OCI-LY7 (cell line): ENCODE data around the gene INTS1.

Experiments used
- EZH2phosphoT487 ChIP-seq: fragments of 200-600 bp; sonication (generic); IDR thresholded peaks from 2 replicates; pipeline ENCODE4 v1.6.1; 2018; ENCODE audit warnings: low read depth, borderline replicate concordance, mild to moderate bottlenecking, mixed run types, antibody characterized with exemption, low read length, moderate library complexity, mixed read lengths
- TF ChIP-seq, protein P1 (sequence below): fragments of 200-600 bp; sonication (generic); conservative IDR thresholded peaks from 2 replicates; pipeline ENCODE4 v1.5.1; 2014; ENCODE audit warnings: mild to moderate bottlenecking, antibody characterized with exemption, low read length, moderate library complexity, mixed read lengths

GRCh38 chr7:1470901-1471300 lies 33.3 kb downstream of the INTS1 start:
- TF ChIP-seq, protein P1, sequence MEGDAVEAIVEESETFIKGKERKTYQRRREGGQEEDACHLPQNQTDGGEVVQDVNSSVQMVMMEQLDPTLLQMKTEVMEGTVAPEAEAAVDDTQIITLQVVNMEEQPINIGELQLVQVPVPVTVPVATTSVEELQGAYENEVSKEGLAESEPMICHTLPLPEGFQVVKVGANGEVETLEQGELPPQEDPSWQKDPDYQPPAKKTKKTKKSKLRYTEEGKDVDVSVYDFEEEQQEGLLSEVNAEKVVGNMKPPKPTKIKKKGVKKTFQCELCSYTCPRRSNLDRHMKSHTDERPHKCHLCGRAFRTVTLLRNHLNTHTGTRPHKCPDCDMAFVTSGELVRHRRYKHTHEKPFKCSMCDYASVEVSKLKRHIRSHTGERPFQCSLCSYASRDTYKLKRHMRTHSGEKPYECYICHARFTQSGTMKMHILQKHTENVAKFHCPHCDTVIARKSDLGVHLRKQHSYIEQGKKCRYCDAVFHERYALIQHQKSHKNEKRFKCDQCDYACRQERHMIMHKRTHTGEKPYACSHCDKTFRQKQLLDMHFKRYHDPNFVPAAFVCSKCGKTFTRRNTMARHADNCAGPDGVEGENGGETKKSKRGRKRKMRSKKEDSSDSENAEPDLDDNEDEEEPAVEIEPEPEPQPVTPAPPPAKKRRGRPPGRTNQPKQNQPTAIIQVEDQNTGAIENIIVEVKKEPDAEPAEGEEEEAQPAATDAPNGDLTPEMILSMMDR = no peak
- TF ChIP-seq EZH2phosphoT487 = no peak
